Endodermal cell (in vitro differentiated cells): ENCODE results near the gene IL15. TPM values are rescaled to one million over a fixed set of nuclear protein-coding genes. Genes with fewer than 3 reads are reported as not detected.

Experiments used
- DNase-seq: peaks from one replicate; pipeline ENCODE4 v3.0.0-alpha.2; 2017
- H3K27ac ChIP-seq: 2 replicates; pipeline ENCODE4 v1.5.1; 2013; ENCODE audit warnings: mild to moderate bottlenecking, low read depth, low read length, moderate library complexity
- H3K27me3 ChIP-seq: 2 replicates; pipeline ENCODE4 v1.6.1; 2013; ENCODE audit warnings: mild to moderate bottlenecking, low read length, moderate library complexity; ENCODE audit not compliant: insufficient read depth, control insufficient read depth, poor library complexity, severe bottlenecking
- H3K36me3 ChIP-seq: 2 replicates; pipeline ENCODE4 v1.7.0; 2013; ENCODE audit warnings: mild to moderate bottlenecking, low read length, moderate library complexity; ENCODE audit not compliant: control insufficient read depth, insufficient read depth
- H3K4me1 ChIP-seq: one replicate; pipeline ENCODE4 v1.7.0; 2013; ENCODE audit warnings: low read length; ENCODE audit not compliant: control insufficient read depth, insufficient read depth
- H3K4me3 ChIP-seq: 2 replicates; pipeline ENCODE4 v1.5.1; 2013; ENCODE audit warnings: mild to moderate bottlenecking, low read length, moderate library complexity
- H3K9ac ChIP-seq: 2 replicates; pipeline ENCODE4 v1.6.1; 2013; ENCODE audit warnings: mild to moderate bottlenecking, low read length, moderate library complexity; ENCODE audit not compliant: poor library complexity, severe bottlenecking; ENCODE audit errors: extremely low read depth
- H3K9me3 ChIP-seq: 2 replicates; pipeline ENCODE4 v1.6.1; 2013; ENCODE audit warnings: mild to moderate bottlenecking, low read length, moderate library complexity; ENCODE audit not compliant: control insufficient read depth
- H3K27ac Mint-ChIP-seq: 2 replicates; pipeline ENCODE4 v1.8.0; 2020; ENCODE audit warnings: mixed read lengths
- H3K27me3 Mint-ChIP-seq: 2 replicates; pipeline ENCODE4 v1.8.0; 2021; ENCODE audit warnings: mild to moderate bottlenecking, mixed read lengths; ENCODE audit not compliant: insufficient read depth
- H3K36me3 Mint-ChIP-seq: 2 replicates; pipeline ENCODE4 v1.8.0; 2020; ENCODE audit warnings: low read depth, mixed read lengths
- H3K4me1 Mint-ChIP-seq: 2 replicates; pipeline ENCODE4 v1.8.0; 2020; ENCODE audit warnings: mixed read lengths
- H3K4me3 Mint-ChIP-seq: 2 replicates; pipeline ENCODE4 v1.8.0; 2020; ENCODE audit warnings: mild to moderate bottlenecking, moderate library complexity, mixed read lengths
- H3K9me3 Mint-ChIP-seq: 2 replicates; pipeline ENCODE4 v1.8.0; 2020; ENCODE audit warnings: mild to moderate bottlenecking, mixed read lengths
- total RNA-seq, 2 donors: library from RNA; stranded (reverse); fragmentation: NEBNext Ultra II Directional in 1 of 2; extraction: Animal tissue kit (Norgen Biotek cat#: 25700) in 1 of 2; gene quantifications; 2 replicates in 1 of 2; 3 replicates in 1 of 2; pipeline ENCODE4 v1.2.1, GENCODE V29; 2021
- TF ChIP-seq, protein P1 (sequence below): fragments of 200-600 bp; sonication (generic); conservative IDR thresholded peaks from 2 replicates; pipeline ENCODE4 v1.5.0; 2021; ENCODE audit warnings: antibody characterized with exemption, mild to moderate bottlenecking

The IL15 gene
- total RNA-seq, 2 donors from 2014 or later, result 0.42 TPM

DNA sequence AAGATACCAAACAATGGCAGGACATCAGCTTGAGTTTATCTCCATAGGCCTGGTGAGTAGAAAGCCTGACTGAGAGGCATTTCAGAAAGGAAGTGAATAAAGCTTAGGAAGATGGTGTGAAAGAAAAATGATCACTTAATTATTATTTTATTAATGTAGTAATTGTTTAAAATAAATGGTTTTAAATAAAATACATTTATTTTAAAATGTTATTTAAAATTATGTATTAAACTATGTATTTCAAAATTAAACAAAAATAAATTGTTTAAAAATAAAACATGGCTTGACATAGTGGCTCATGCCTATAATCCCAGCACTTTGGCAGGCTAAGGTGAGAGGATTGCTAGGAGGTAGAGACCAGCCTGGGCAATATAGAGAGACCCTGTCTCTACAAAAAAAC lies 145.8 kb downstream of the IL15 start:
- H3K9me3 ChIP-seq, result peaks cover 4% of the 10 kb centered on the region

More for the DNA sequence above, 145.8 kb downstream of the IL15 start:
- DNase-seq, result no peak
- H3K36me3 ChIP-seq, result no peaks in the 10 kb centered on the region
- Mint-ChIP-seq H3K27me3 (no peaks in the 10 kb centered on the region), H3K36me3 (peaks cover 3% of the 10 kb centered on the region), H3K27ac (no peak overlapping the region), H3K9me3 (peaks cover 19% of the 10 kb centered on the region), H3K4me1 (no peaks in the 10 kb centered on the region), H3K4me3 (no peak overlapping the region)
- no peaks in the 10 kb centered on the region for H3K4me1 ChIP-seq
- H3K9ac ChIP-seq, result no peak overlapping the region
- H3K27me3 ChIP-seq, result no peaks in the 10 kb centered on the region
- TF ChIP-seq, protein P1, sequence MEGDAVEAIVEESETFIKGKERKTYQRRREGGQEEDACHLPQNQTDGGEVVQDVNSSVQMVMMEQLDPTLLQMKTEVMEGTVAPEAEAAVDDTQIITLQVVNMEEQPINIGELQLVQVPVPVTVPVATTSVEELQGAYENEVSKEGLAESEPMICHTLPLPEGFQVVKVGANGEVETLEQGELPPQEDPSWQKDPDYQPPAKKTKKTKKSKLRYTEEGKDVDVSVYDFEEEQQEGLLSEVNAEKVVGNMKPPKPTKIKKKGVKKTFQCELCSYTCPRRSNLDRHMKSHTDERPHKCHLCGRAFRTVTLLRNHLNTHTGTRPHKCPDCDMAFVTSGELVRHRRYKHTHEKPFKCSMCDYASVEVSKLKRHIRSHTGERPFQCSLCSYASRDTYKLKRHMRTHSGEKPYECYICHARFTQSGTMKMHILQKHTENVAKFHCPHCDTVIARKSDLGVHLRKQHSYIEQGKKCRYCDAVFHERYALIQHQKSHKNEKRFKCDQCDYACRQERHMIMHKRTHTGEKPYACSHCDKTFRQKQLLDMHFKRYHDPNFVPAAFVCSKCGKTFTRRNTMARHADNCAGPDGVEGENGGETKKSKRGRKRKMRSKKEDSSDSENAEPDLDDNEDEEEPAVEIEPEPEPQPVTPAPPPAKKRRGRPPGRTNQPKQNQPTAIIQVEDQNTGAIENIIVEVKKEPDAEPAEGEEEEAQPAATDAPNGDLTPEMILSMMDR, result no peak
- H3K4me3 ChIP-seq, result no peak overlapping the region
- H3K27ac ChIP-seq, result no peak overlapping the region
